ENCODE measurements around the gene MARCKSL1.

- TF ChIP-seq CTCF (IDR thresholded peaks at IDR 0.05) (no peak), POLR2A (IDR thresholded peaks at IDR 0.05) (no peak)
Observed at GRCh38 chr1:32305310-32305709, 30.7 kb downstream of the MARCKSL1 start.
